Loucy (cell line): ENCODE results near the gene LOXL4.

Experiments
- H2AFZ ChIP-seq: fragments of 200-600 bp; sonication (generic); 2 replicates; pipeline ENCODE4 v1.6.0; 2016; ENCODE audit warnings: antibody characterized with exemption, mild to moderate bottlenecking, low read length, moderate library complexity
- H3F3A ChIP-seq: fragments of 200-600 bp; 2 replicates; pipeline ENCODE4 v1.6.0; 2016; ENCODE audit warnings: antibody characterized with exemption, low read depth, mild to moderate bottlenecking
- H3K27me3 ChIP-seq: fragments of 200-600 bp; sonication (generic); 2 replicates; pipeline ENCODE4 v1.6.1; 2014; ENCODE audit warnings: low read length, mild to moderate bottlenecking; ENCODE audit not compliant: insufficient read depth, poor library complexity, severe bottlenecking
- H3K36me3 ChIP-seq: fragments of 200-600 bp; sonication (generic); 2 replicates; pipeline ENCODE4 v1.6.1; 2016; ENCODE audit warnings: low read length; ENCODE audit not compliant: insufficient read depth
- H3K4me1 ChIP-seq: fragments of 200-600 bp; sonication (generic); 2 replicates; pipeline ENCODE4 v1.5.1; 2014; ENCODE audit warnings: low read length, mild to moderate bottlenecking; ENCODE audit not compliant: insufficient read depth, poor library complexity, severe bottlenecking
- H3K4me2 ChIP-seq: fragments of 200-600 bp; sonication (generic); 2 replicates; pipeline ENCODE4 v1.6.0; 2014; ENCODE audit warnings: antibody characterized with exemption, low read length, low read depth, mild to moderate bottlenecking; ENCODE audit not compliant: poor library complexity, severe bottlenecking
- H3K4me3 ChIP-seq: fragments of 200-600 bp; sonication (generic); 2 replicates; pipeline ENCODE4 v1.5.1; 2014; ENCODE audit warnings: low read length, mild to moderate bottlenecking, mixed read lengths; ENCODE audit not compliant: poor library complexity, severe bottlenecking
- H3K79me2 ChIP-seq: fragments of 200-600 bp; sonication (generic); 2 replicates; pipeline ENCODE4 v1.6.1; 2014; ENCODE audit warnings: low read length; ENCODE audit not compliant: insufficient read depth
- H3K9ac ChIP-seq: fragments of 200-600 bp; sonication (generic); 2 replicates; pipeline ENCODE4 v1.6.0; 2014; ENCODE audit warnings: mild to moderate bottlenecking, low read depth, low read length, moderate library complexity; ENCODE audit not compliant: poor library complexity, severe bottlenecking
- H3K9me2 ChIP-seq: fragments of 200-600 bp; sonication (generic); replicated peaks from 2 replicates; pipeline ENCODE4 v1.6.1; 2016; ENCODE audit warnings: low read depth, low read length, mixed read lengths
- H3K9me3 ChIP-seq: fragments of 200-600 bp; sonication (generic); 2 replicates; pipeline ENCODE4 v1.6.1; 2014; ENCODE audit warnings: mild to moderate bottlenecking, antibody characterized with exemption, low read length, low read depth; ENCODE audit not compliant: insufficient read depth
- H4K20me1 ChIP-seq: fragments of 200-600 bp; sonication (generic); 2 replicates; pipeline ENCODE4 v1.6.0; 2014; ENCODE audit warnings: antibody characterized with exemption, low read length, mild to moderate bottlenecking; ENCODE audit not compliant: insufficient read depth, poor library complexity, severe bottlenecking
- CTCF ChIP-seq: fragments of 200-600 bp; sonication (generic); conservative IDR thresholded peaks from 2 replicates; pipeline ENCODE4 v1.5.1; 2014; ENCODE audit warnings: mild to moderate bottlenecking, antibody characterized with exemption, low read length
- EZH2phosphoT487 ChIP-seq: fragments of 200-600 bp; IDR thresholded peaks from 2 replicates; pipeline ENCODE4 v1.6.1; 2018; ENCODE audit warnings: antibody characterized with exemption, mild to moderate bottlenecking, moderate library complexity, borderline replicate concordance

The LOXL4 gene

GRCh38 chr10:98272245-98272644 lies 4.3 kb upstream of the LOXL4 start:
- no peaks in the 10 kb centered on the region for H3K36me3 ChIP-seq
- H3F3A ChIP-seq = no peaks in the 10 kb centered on the region

GRCh38 chr10:98270786-98271185 lies 2.8 kb upstream of the LOXL4 start:
- Histone ChIP-seq H3K9me2 (no peaks in the 10 kb centered on the region), H3K4me2 (no peak overlapping the region), H3K36me3 (no peaks in the 10 kb centered on the region), H3K27me3 (no peaks in the 10 kb centered on the region), H3K79me2 (no peaks in the 10 kb centered on the region), H3K9ac (no peak overlapping the region), H3K9me3 (no peaks in the 10 kb centered on the region), H3F3A (no peaks in the 10 kb centered on the region), H3K4me1 (peaks cover 4% of the 10 kb centered on the region), H4K20me1 (no peaks in the 10 kb centered on the region), H2AFZ (no peak overlapping the region), H3K4me3 (no peak overlapping the region)
- TF ChIP-seq EZH2phosphoT487 (no peak), CTCF (no peak)

More at GRCh38 chr10:98272245-98272644, 4.3 kb upstream of the LOXL4 start:
- Histone ChIP-seq H3K27me3 (no peaks in the 10 kb centered on the region), H4K20me1 (no peaks in the 10 kb centered on the region), H3K4me3 (no peak overlapping the region), H3K9me3 (no peaks in the 10 kb centered on the region), H3K9me2 (no peaks in the 10 kb centered on the region), H3K9ac (no peak overlapping the region), H3K4me1 (peaks cover 4% of the 10 kb centered on the region), H3K79me2 (no peaks in the 10 kb centered on the region), H2AFZ (no peak overlapping the region), H3K4me2 (no peak overlapping the region)
- no peak for TF ChIP-seq CTCF
- TF ChIP-seq EZH2phosphoT487 = no peak

GRCh38 chr10:98270073-98270740 lies 2.2 kb upstream of the LOXL4 start:
- Histone ChIP-seq H3K36me3 (no peaks in the 10 kb centered on the region), H3K9me3 (no peaks in the 10 kb centered on the region), H3K27me3 (no peaks in the 10 kb centered on the region), H3F3A (no peaks in the 10 kb centered on the region), H3K4me3 (no peak overlapping the region), H3K4me1 (peaks cover 4% of the 10 kb centered on the region), H3K79me2 (no peaks in the 10 kb centered on the region), H3K4me2 (no peak overlapping the region), H2AFZ (no peak overlapping the region), H4K20me1 (no peaks in the 10 kb centered on the region), H3K9me2 (no peaks in the 10 kb centered on the region), H3K9ac (no peak overlapping the region)
- TF ChIP-seq EZH2phosphoT487 = no peak
- no peak for TF ChIP-seq CTCF
